AG09309 (cell line): ENCODE measurements around the gene CLTCL1.
A peak's percentile ranks its signal among the peaks of the same experiment; 100 is the strongest.
"Not testable (repeated sequence)": the region's sequence is repeated elsewhere in the genome, so short reads cannot be mapped to it uniquely, and the experiment has no call there.

Source experiments
- DNase-seq: peaks from one replicate; pipeline ENCODE4 v3.0.0-alpha.2; 2010; ENCODE audit warnings: low read depth
- H3K4me3 ChIP-seq: 2 replicates; pipeline ENCODE4 v1.5.1; 2011; ENCODE audit warnings: mild to moderate bottlenecking, low read depth, low read length, moderate library complexity; ENCODE audit not compliant: control insufficient read depth
- TF ChIP-seq, protein P1 (sequence below): IDR thresholded peaks from 2 replicates; pipeline ENCODE4 v1.5.1; 2011; ENCODE audit warnings: mild to moderate bottlenecking, low read depth, low read length, inconsistent platforms; ENCODE audit not compliant: insufficient read depth, control insufficient read depth; ENCODE audit errors: missing control alignments

The CLTCL1 gene

GRCh38 chr22:19291580-19292457 lies at the start of gene CLTCL1:
CLTCL1 (minus strand) TSS chr22:19291719; CDS start chr22:19291641, 78 bp downstream.
- TF ChIP-seq, protein P1, sequence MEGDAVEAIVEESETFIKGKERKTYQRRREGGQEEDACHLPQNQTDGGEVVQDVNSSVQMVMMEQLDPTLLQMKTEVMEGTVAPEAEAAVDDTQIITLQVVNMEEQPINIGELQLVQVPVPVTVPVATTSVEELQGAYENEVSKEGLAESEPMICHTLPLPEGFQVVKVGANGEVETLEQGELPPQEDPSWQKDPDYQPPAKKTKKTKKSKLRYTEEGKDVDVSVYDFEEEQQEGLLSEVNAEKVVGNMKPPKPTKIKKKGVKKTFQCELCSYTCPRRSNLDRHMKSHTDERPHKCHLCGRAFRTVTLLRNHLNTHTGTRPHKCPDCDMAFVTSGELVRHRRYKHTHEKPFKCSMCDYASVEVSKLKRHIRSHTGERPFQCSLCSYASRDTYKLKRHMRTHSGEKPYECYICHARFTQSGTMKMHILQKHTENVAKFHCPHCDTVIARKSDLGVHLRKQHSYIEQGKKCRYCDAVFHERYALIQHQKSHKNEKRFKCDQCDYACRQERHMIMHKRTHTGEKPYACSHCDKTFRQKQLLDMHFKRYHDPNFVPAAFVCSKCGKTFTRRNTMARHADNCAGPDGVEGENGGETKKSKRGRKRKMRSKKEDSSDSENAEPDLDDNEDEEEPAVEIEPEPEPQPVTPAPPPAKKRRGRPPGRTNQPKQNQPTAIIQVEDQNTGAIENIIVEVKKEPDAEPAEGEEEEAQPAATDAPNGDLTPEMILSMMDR = no peak
- DNase-seq = no peak
- H3K4me3 ChIP-seq = peak within 1 kb of the TSS; percentile 73

GRCh38 chr22:19337137-19337536 lies 45.6 kb upstream of the CLTCL1 start:
- TF ChIP-seq, protein P1 = no peak
- H3K4me3 ChIP-seq = no peak overlapping the region
- no peak for DNase-seq

- no peak overlapping the region for H3K4me3 ChIP-seq
- TF ChIP-seq, protein P1 = no peak
- no peak for DNase-seq
Measured at GRCh38 chr22:19336133-19337075, 44.9 kb upstream of the CLTCL1 start.

DNA sequence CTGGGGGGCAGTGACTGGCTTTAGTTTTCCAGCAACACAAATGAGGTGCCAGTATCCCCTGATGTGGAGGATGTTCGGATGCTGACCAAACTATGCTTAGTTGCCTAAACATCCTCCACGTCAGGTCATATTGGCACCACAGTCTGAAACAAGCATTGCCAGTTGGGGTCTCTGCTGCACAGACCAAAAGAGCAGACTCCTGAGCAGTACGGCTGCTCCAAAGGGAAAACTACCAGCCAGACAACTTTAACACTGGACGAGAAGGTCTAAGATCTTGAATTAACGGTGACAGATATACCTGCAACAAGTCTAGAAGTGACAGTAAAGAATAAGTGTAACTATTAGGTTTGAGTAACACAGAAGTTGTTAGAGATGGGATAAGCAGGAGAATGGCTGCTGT lies 40.5 kb upstream of the CLTCL1 start:
- no peak overlapping the region for H3K4me3 ChIP-seq
- TF ChIP-seq, protein P1 = no peak
- no peak for DNase-seq

- TF ChIP-seq, protein P1 = no peak
- DNase-seq = no peak
- H3K4me3 ChIP-seq = no peak overlapping the region
Measured at GRCh38 chr22:19331474-19331873, 40.0 kb upstream of the CLTCL1 start.

DNA sequence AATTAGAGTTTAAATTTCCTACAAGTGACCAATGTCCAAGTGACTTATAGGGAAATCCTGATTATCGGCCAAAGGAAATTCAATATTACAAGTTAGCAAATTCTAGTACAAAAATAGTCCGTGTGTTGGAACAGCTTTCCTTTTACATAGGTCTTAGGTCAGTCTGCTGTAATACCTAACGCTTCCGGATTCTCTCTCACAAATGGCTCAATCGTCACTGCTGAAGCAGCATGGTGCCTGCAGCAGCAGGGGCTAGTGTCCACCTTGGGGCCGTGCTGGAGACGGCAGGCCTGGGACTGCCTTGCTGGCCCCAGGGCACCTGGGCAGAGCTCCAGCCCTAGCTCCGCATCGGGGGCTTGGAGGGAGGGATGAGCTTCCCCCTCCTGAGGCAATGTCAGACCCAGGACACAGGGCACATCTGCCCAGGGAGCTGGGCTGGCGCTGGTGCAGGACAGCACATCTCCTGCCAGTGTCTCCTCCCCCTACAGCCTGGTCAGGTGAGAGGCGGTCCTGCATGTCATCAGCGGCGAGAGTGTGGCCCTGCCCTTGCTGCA lies 39.4 kb upstream of the CLTCL1 start:
- TF ChIP-seq, protein P1 = no peak
- DNase-seq = no peak
- no peak overlapping the region for H3K4me3 ChIP-seq

DNA sequence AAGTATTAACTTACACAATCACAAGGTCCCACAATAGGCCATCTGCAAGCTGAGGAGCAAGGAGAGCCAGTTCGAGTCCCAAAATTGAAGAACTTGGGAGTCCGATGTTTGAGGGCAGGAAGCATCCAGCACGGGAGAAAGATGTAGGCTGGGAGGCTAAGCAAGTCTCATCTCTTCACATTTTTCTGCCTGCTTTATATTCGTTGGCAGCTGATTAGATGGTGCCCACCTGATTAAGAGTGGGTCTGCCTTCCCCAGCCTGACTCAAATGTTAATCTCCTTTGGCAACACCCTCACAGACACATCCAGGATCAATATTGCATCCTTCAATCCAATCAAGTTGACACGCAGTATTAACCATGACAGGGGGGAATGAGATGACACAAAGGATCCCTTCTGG lies 38.7 kb upstream of the CLTCL1 start:
- not testable (repeated sequence) for DNase-seq, H3K4me3 ChIP-seq
